HEK293T (cell line): Measurements from ENCODE around the gene EPN1.

Source experiments
- HDGF ChIP-seq: fragments of 450-650 bp; IDR thresholded peaks from 2 replicates; pipeline ENCODE4 v1.6.1; 2017; ENCODE audit warnings: antibody characterized with exemption, borderline replicate concordance
- NFRKB ChIP-seq: fragments of 450-650 bp; IDR thresholded peaks from 2 replicates; pipeline ENCODE4 v1.6.1; 2016; ENCODE audit warnings: mild to moderate bottlenecking, moderate library complexity

DNA sequence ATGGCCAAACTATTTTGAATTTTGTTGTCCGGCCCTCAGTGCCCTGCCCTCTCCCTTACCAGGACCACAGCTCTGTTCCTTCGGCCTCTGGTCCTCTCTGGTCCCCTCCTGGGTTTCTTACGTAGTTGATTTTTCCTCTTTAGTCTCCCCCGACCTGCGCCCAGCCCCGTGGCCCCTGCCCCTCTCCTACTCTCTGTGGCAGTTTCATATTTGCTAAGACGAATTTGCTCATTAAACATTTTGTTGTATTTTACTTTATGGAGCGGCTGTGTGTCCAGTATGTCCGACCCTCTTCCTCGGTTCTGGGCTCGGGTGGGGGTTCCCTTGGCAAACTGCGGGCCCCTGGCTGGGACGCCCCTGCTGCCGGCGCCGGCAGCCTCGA is 576 bp upstream of the EPN1 start:
- no peak for TF ChIP-seq HDGF
- no peak for TF ChIP-seq NFRKB
